Stomach (tissue), 9 donors: ENCODE results near the gene DPAGT1. TPM values are rescaled to one million over a fixed set of nuclear protein-coding genes. Genes with fewer than 3 reads are reported as not detected.

Source experiments
- DNase-seq, 2 donors: peaks; one replicate each; pipeline versions ENCODE4 v3.0.0 to v3.0.0-alpha.2; 2013 to 2019
- H3K27ac ChIP-seq, 5 donors: fragments of 200-600 bp in 4 of 5; sonication (generic) in 4 of 5; one replicate each; pipeline ENCODE4 v1.5.1; 2013 to 2019; ENCODE audit warnings: mild to moderate bottlenecking in 1 of 5, moderate library complexity in 1 of 5
- H3K27me3 ChIP-seq, 3 donors: fragments of 200-600 bp; sonication (generic); one replicate each; pipeline ENCODE4 v1.5.1; 2017 to 2019; ENCODE audit warnings: mixed run types in 1 of 3
- H3K36me3 ChIP-seq, 4 donors: fragments of 200-600 bp; sonication (generic); 1 replicate in 3 of 4; 2 replicates in 1 of 4; pipeline ENCODE4 v1.5.1; 2016 to 2019
- H3K4me1 ChIP-seq, 4 donors: fragments of 200-600 bp; sonication (generic); one replicate each; pipeline ENCODE4 v1.5.1; 2016 to 2019
- H3K4me3 ChIP-seq, 4 donors: fragments of 200-600 bp; sonication (generic) in 3 of 4; one replicate each; pipeline ENCODE4 v1.5.1; 2016 to 2019; ENCODE audit warnings: mild to moderate bottlenecking in 1 of 4
- H3K9me3 ChIP-seq, 4 donors: fragments of 200-600 bp; sonication (generic); one replicate each; pipeline ENCODE4 v1.5.1; 2016 to 2019
- CTCF ChIP-seq, 7 experiments: fragments of 450-650 bp in 4 of 7; fragments of 200-600 bp in 3 of 7; sonication (generic) in 3 of 7; IDR thresholded peaks; one replicate each; pipeline ENCODE4 v1.5.1; 2016 to 2019; ENCODE audit warnings: antibody characterized with exemption in 7 of 7, control low read depth in 2 of 7, mild to moderate bottlenecking in 1 of 7
- EP300 ChIP-seq: sonication (generic); formaldehyde crosslinking; IDR thresholded peaks from one replicate; pipeline ENCODE4 v1.6.1; 2017; ENCODE audit warnings: antibody characterized with exemption
- POLR2A ChIP-seq, 4 donors: fragments of 450-650 bp; IDR thresholded peaks; one replicate each; pipeline ENCODE4 v1.6.1; 2016; ENCODE audit warnings: antibody characterized with exemption in 4 of 4, control low read depth in 2 of 4, mild to moderate bottlenecking in 1 of 4, moderate library complexity in 1 of 4
- POLR2AphosphoS5 ChIP-seq, 3 donors: sonication (generic); formaldehyde crosslinking; IDR thresholded peaks; one replicate each; pipeline ENCODE4 v1.6.1; 2016; ENCODE audit warnings: antibody characterized with exemption in 3 of 3
- WGBS, 5 donors: extraction: QIAGEN DNeasy Blood & Tissue Kit in 3 of 5; methylation state at CpG; one replicate each; pipeline versions ENCODE4 v1.1.5 to v1.1.7; 2013 to 2018; 5-methylcytosine and 5-hydroxymethylcytosine counted together
- intact Hi-C: fragments of 100-400 bp; cut with DNase I; formaldehyde crosslinking; loops from one replicate; pipeline ENCODE4 v1.15.1; 2023; ENCODE audit warnings: low total_unique reads
- polyA plus RNA-seq, 3 donors: library from polyadenylated mRNA; stranded (reverse); fragments of 200-250 nt; gene quantifications; one replicate each; pipeline ENCODE4 v1.2.3, GENCODE V29; 2013
- total RNA-seq, 5 donors: library from RNA; depleted of rRNA; stranded (reverse); fragments of >200 nt; gene quantifications; one replicate each; pipeline versions ENCODE4 v1.1.0 to v1.2.3, GENCODE V29; 2014 to 2016
- donor health status: healthy with polysubstance abuse.
- donor health status: Bipolar disorder and iron deficiency.
- donor health status: healthy.

The DPAGT1 gene
- total and polyA plus RNA-seq, 8 donors = 2.3 to 28.5 (median 14.5) TPM

- TF ChIP-seq POLR2AphosphoS5 (IDR thresholded peaks at IDR 0.05) (no peak), POLR2A (IDR thresholded peaks at IDR 0.05) (no peak), CTCF (IDR thresholded peaks at IDR 0.05) (no peak), EP300 (no peak)
- peak in 1 of 2 donors; percentile 46 for DNase-seq
- no peaks in the 10 kb centered on the region for H3K27me3 ChIP-seq
- WGBS, 5 donors = 55 to 67% (median 63%) methylated on average over 24 of the region's 24 CpGs
- H3K4me3 ChIP-seq = peak overlapping the region in 1 of 4 donors; percentile 10
- peaks cover 42 to 71% (median 69%) of the 10 kb centered on the region in 4 donors for H3K36me3 ChIP-seq
- no peaks in the 10 kb centered on the region for H3K9me3 ChIP-seq
- peaks cover 3 to 17% (median 5%) of the 10 kb centered on the region in 4 donors for H3K4me1 ChIP-seq
- intact Hi-C loops = no loop called here
- H3K27ac ChIP-seq = peak overlapping the region in 4 of 5 donors; percentile 2 to 66 (median 54)
These were observed 14.0 kb upstream of the DPAGT1 start for GRCh38 chr11:119115484-119116234.

- Histone ChIP-seq H3K4me1 (peaks cover 0 to 23% (median 7%) of the 10 kb centered on the region in 4 donors), H3K27me3 (no peaks in the 10 kb centered on the region), H3K9me3 (no peaks in the 10 kb centered on the region), H3K4me3 (no peak overlapping the region), H3K36me3 (peaks cover 42 to 75% (median 72%) of the 10 kb centered on the region in 4 donors), H3K27ac (no peak overlapping the region)
- DNase-seq = no peak
- TF ChIP-seq POLR2AphosphoS5 (IDR thresholded peaks at IDR 0.05) = no peak
- no peak for TF ChIP-seq POLR2A (IDR thresholded peaks at IDR 0.05)
- TF ChIP-seq EP300 = no peak
- no peak for TF ChIP-seq CTCF (IDR thresholded peaks at IDR 0.05)
- intact Hi-C loops = no loop called here
- 83 to 88% (median 86%) methylated on average over 5 of the region's 5 CpGs for WGBS, 5 donors
These were observed 12.7 kb upstream of the DPAGT1 start for GRCh38 chr11:119114351-119114750.

GRCh38 chr11:119113716-119114115 is 12.1 kb upstream of the DPAGT1 start:
- Histone ChIP-seq H3K36me3 (peaks cover 42 to 75% (median 72%) of the 10 kb centered on the region in 4 donors), H3K9me3 (no peaks in the 10 kb centered on the region), H3K27ac (no peak overlapping the region), H3K4me3 (no peak overlapping the region), H3K27me3 (no peaks in the 10 kb centered on the region), H3K4me1 (peaks cover 6 to 29% (median 13%) of the 10 kb centered on the region in 4 donors)
- TF ChIP-seq CTCF (IDR thresholded peaks at IDR 0.05) = no peak
- TF ChIP-seq POLR2A (IDR thresholded peaks at IDR 0.05) = no peak
- no peak for TF ChIP-seq POLR2AphosphoS5 (IDR thresholded peaks at IDR 0.05)
- no peak for TF ChIP-seq EP300
- WGBS, 5 donors = 85 to 98% (median 93%) methylated on average over 6 to 9 of the region's 9 CpGs
- intact Hi-C loops = no loop called here
- no peak for DNase-seq

GRCh38 chr11:119112314-119113020 is 10.8 kb upstream of the DPAGT1 start:
- peaks cover 42 to 73% (median 69%) of the 10 kb centered on the region in 4 donors for H3K36me3 ChIP-seq
- no peak for DNase-seq
- 88 to 96% (median 90%) methylated on average over 8 to 12 of the region's 12 CpGs for WGBS, 5 donors
- no peaks in the 10 kb centered on the region for H3K9me3 ChIP-seq
- intact Hi-C loops = no loop called here
- H3K4me3 ChIP-seq = no peak overlapping the region
- no peak for TF ChIP-seq EP300
- no peak for TF ChIP-seq POLR2A (IDR thresholded peaks at IDR 0.05)
- no peak for TF ChIP-seq CTCF (IDR thresholded peaks at IDR 0.05)
- no peak for TF ChIP-seq POLR2AphosphoS5 (IDR thresholded peaks at IDR 0.05)
- no peaks in the 10 kb centered on the region for H3K27me3 ChIP-seq
- peaks cover 11 to 40% (median 24%) of the 10 kb centered on the region in 4 donors for H3K4me1 ChIP-seq
- no peak overlapping the region for H3K27ac ChIP-seq
